ENCODE results near the gene FKBP14. TPM values are rescaled to one million over a fixed set of nuclear protein-coding genes. Genes with fewer than 3 reads are reported as not detected.

FKBP14 gene
- total and polyA plus RNA-seq, 2 of the 8 experiments (the other 6 are each of a cell fraction or from before 2014, with no cell fraction given) = 3.2 to 20.7 TPM

GRCh38 chr7:30012757-30013156 lies 13.7 kb downstream of the FKBP14 start:
- Histone ChIP-seq H3K4ac (replicated peaks; ENCODE audit: insufficient read length, low read depth, low read length) (no peak overlapping the region), H2BK120ac (replicated peaks; ENCODE audit: low read depth, low read length) (no peak overlapping the region), H2BK5ac (ENCODE audit: low read depth, low read length) (no peak overlapping the region), H3K9ac (replicated peaks in 1 of 4; ENCODE audit: extremely low read depth in 1 of 4, low read depth in 3 of 4, low read length in 3 of 4) (no peak overlapping the region), H3K27me3 (replicated peaks in 1 of 4; ENCODE audit: control insufficient read depth in 3 of 4, extremely low read depth in 1 of 4, insufficient read depth in 3 of 4, low read length in 3 of 4) (no peaks in the 10 kb centered on the region), H3K56ac (replicated peaks; ENCODE audit: insufficient read length, low read depth, low read length) (no peak overlapping the region), H2AFZ (ENCODE audit: low read length) (no peak overlapping the region), H3K4me1 (replicated peaks in 1 of 4; ENCODE audit: control insufficient read depth in 3 of 4, insufficient read depth in 4 of 4, low read length in 3 of 4) (no peaks in the 10 kb centered on the region), H4K91ac (replicated peaks; ENCODE audit: insufficient read length, low read length) (no peak overlapping the region), H3K14ac (ENCODE audit: insufficient read length) (no peak overlapping the region), H3K79me1 (ENCODE audit: low read depth, low read length) (no peaks in the 10 kb centered on the region), H3K4me3 (ENCODE audit: extremely low read depth in 1 of 4, insufficient read depth in 2 of 4, low read depth in 3 of 4, low read length in 4 of 4) (no peak overlapping the region), H2BK12ac (ENCODE audit: low read depth, low read length) (no peak overlapping the region), H3K36me3 (ENCODE audit: control insufficient read depth in 2 of 4, insufficient read depth in 4 of 4, low read length in 3 of 4) (peaks cover 0 to 13% (median 5%) of the 10 kb centered on the region in 4 experiments; a peak in 3 of 8 replicates), H3K79me2 (ENCODE audit: control insufficient read depth in 1 of 2, insufficient read depth in 2 of 2, low read length in 2 of 2) (no peaks in the 10 kb centered on the region), H2BK15ac (ENCODE audit: low read length) (no peak overlapping the region), H4K8ac (ENCODE audit: extremely low read depth, insufficient read depth, low read length) (no peak overlapping the region), H4K5ac (ENCODE audit: insufficient read length, low read depth, low read length) (no peak overlapping the region), H3K4me2 (ENCODE audit: insufficient read depth in 1 of 2, low read depth in 2 of 2, low read length in 2 of 2) (no peak overlapping the region), H3K18ac (ENCODE audit: extremely low read depth, low read length) (no peak overlapping the region), H2AK5ac (ENCODE audit: low read depth, low read length) (no peak overlapping the region), H3K9me3 (ENCODE audit: insufficient read depth in 2 of 2, low read depth in 1 of 2, low read length in 1 of 2) (no peaks in the 10 kb centered on the region), H2BK20ac (ENCODE audit: low read length) (no peak overlapping the region), H4K20me1 (replicated peaks in 1 of 2; ENCODE audit: control insufficient read depth in 1 of 2, insufficient read depth in 2 of 2, low read length in 2 of 2) (no peaks in the 10 kb centered on the region), H3K23me2 (ENCODE audit: low read depth, low read length) (no peaks in the 10 kb centered on the region), H3K27ac (ENCODE audit: low read depth, low read length) (no peak overlapping the region), H3K23ac (ENCODE audit: insufficient read length) (no peak overlapping the region)
- POLR2A ChIA-PET (ENCODE audit: partially characterized antibody) = no interaction called here
- FAIRE-seq (no peak), DNase-seq (ENCODE audit: low read depth in 1 of 2, low spot score in 2 of 2) (no peak)
- CTCF ChIA-PET (ENCODE audit: partially characterized antibody) = no interaction called here
- TF ChIP-seq EGR1 (IDR thresholded peaks at IDR 0.05; ENCODE audit: borderline replicate concordance, low read depth, low read length) (no peak), CREB1 (IDR thresholded peaks at IDR 0.05) (no peak), GABPA (IDR thresholded peaks at IDR 0.05; ENCODE audit: borderline replicate concordance, insufficient read depth, low read length) (no peak), YY1 (IDR thresholded peaks at IDR 0.05; ENCODE audit: low read depth, low read length) (no peak), KDM1A (IDR thresholded peaks at IDR 0.05; ENCODE audit: borderline replicate concordance, low read length) (no peak), TEAD4 (IDR thresholded peaks at IDR 0.05; ENCODE audit: low read depth, low read length) (no peak), SUZ12 (IDR thresholded peaks at IDR 0.05; ENCODE audit: low read length) (no peak), SIRT6 (IDR thresholded peaks at IDR 0.05; ENCODE audit: low read length) (no peak), FOSL1 (IDR thresholded peaks at IDR 0.05; ENCODE audit: insufficient read depth, low read depth, low read length) (no peak), ASH2L (IDR thresholded peaks at IDR 0.05; ENCODE audit: low read length) (no peak)
- WGBS, 2 experiments (ENCODE audit: extremely low coverage in 1 of 2, insufficient coverage in 1 of 2, insufficient read length in 1 of 2, insufficient replicate concordance in 2 of 2, low coverage in 1 of 2, low lambda C conversion rate in 2 of 2, missing lambda C conversion rate in 1 of 2) = 87% methylated on average over 3 of the region's 3 CpGs; no CpG with 5 or more reads in 1 of the 2 experiments

All from H1 (cell line).